ENCODE results near the gene ADGRA3.

GRCh38 chr4:22483551-22483981 is 32.3 kb downstream of the ADGRA3 start:
- TF ChIP-seq CTCF (IDR thresholded peaks at IDR 0.05; ENCODE audit: low read length) (no peak), EZH2phosphoT487 (IDR thresholded peaks at IDR 0.05; ENCODE audit: low read length) (no peak), EZH2 (optimal IDR thresholded peaks at IDR 0.05; ENCODE audit: low read depth, low read length) (no peak)
